Caco-2 (cell line): ENCODE measurements around the gene BABAM2. TPM values are rescaled to one million over a fixed set of nuclear protein-coding genes. Genes with fewer than 3 reads are reported as not detected.

Source experiments
- BruUV-seq: library from RNA; stranded (reverse); fragments of 400-500 nt; replicated peaks from 2 replicates; lab custom pipeline; 2021; lab: Mats Ljungman, UMichigan
- CTCF ChIA-PET: fragments of 300-600 bp; sonication (Branson Sonifier 250); formaldehyde crosslinking; loops from one replicate; lab custom pipeline; 2022; ENCODE audit warnings: antibody characterized with exemption; lab: Charles Lee
- POLR2A ChIA-PET: fragments of 300-600 bp; sonication (Branson Sonifier 250); formaldehyde crosslinking; loops from one replicate; lab custom pipeline; 2022; ENCODE audit warnings: antibody characterized with exemption; lab: Charles Lee
- DNase-seq, 2 experiments: peaks; one replicate each; pipeline versions ENCODE4 v3.0.0 to v3.0.0-alpha.2; 2020 to 2022
- H3K27me3 ChIP-seq: replicated peaks from 2 replicates; pipeline ENCODE4 v1.6.0; 2011; ENCODE audit warnings: low read length; ENCODE audit not compliant: control insufficient read depth, insufficient read depth
- H3K36me3 ChIP-seq: 2 replicates; pipeline ENCODE4 v1.5.1; 2011; ENCODE audit warnings: low read length; ENCODE audit not compliant: control insufficient read depth, insufficient read depth
- H3K4me1 ChIP-seq: fragments of 250-450 bp; sonication (Bioruptor Pico); 2 replicates; pipeline ENCODE4 v1.5.1; 2020; ENCODE audit warnings: mild to moderate bottlenecking
- H3K4me3 ChIP-seq: 2 replicates; pipeline ENCODE4 v1.5.1; 2011; ENCODE audit warnings: low read depth, mild to moderate bottlenecking, control low read depth, low read length
- H3K9me3 ChIP-seq: fragments of 250-450 bp; sonication (Bioruptor Pico); 2 replicates; pipeline ENCODE4 v1.5.1; 2020; ENCODE audit warnings: mild to moderate bottlenecking, moderate library complexity
- H3K27ac Mint-ChIP-seq: one replicate; pipeline ENCODE4 v1.8.0; 2022; ENCODE audit warnings: mixed read lengths; ENCODE audit not compliant: unreplicated experiment
- H3K27me3 Mint-ChIP-seq: one replicate; pipeline ENCODE4 v1.8.0; 2022; ENCODE audit warnings: mixed read lengths; ENCODE audit not compliant: insufficient read depth, unreplicated experiment
- H3K36me3 Mint-ChIP-seq: one replicate; pipeline ENCODE4 v1.8.0; 2022; ENCODE audit warnings: mild to moderate bottlenecking, mixed read lengths; ENCODE audit not compliant: insufficient read depth, unreplicated experiment
- H3K4me1 Mint-ChIP-seq: one replicate; pipeline ENCODE4 v1.8.0; 2022; ENCODE audit warnings: low read depth, mixed read lengths; ENCODE audit not compliant: unreplicated experiment
- H3K4me3 Mint-ChIP-seq: one replicate; pipeline ENCODE4 v1.8.0; 2022; ENCODE audit warnings: mild to moderate bottlenecking, moderate library complexity, mixed read lengths; ENCODE audit not compliant: unreplicated experiment
- H3K9me3 Mint-ChIP-seq: one replicate; pipeline ENCODE4 v1.8.0; 2022; ENCODE audit warnings: mixed read lengths; ENCODE audit not compliant: unreplicated experiment
- CTCF ChIP-seq, 2 experiments: fragments of 200-600 bp in 1 of 2; IDR thresholded peaks; 1 replicate in 1 of 2; 2 replicates in 1 of 2; pipeline versions ENCODE4 v1.5.1 to v1.8.0; 2011 to 2022; ENCODE audit warnings: antibody characterized with exemption in 1 of 2, control low read depth in 1 of 2, inconsistent platforms in 1 of 2, low read depth in 1 of 2, low read length in 1 of 2, mild to moderate bottlenecking in 1 of 2, moderate library complexity in 1 of 2; ENCODE audit not compliant: insufficient read depth in 1 of 2, severe bottlenecking in 1 of 2, unreplicated experiment in 1 of 2
- intact Hi-C: fragments of 100-400 bp; cut with micrococcal nuclease; formaldehyde crosslinking; loops from one replicate; pipeline ENCODE4 v1.10.0; 2022; ENCODE audit not compliant: unreplicated experiment
- total RNA-seq: library from RNA; stranded (reverse); gene quantifications from 2 replicates; pipeline ENCODE4 v1.2.3, GENCODE V29; 2022

The BABAM2 gene
- total RNA-seq, 1 experiment from 2014 or later: 57.3 TPM

- ChIA-PET POLR2A (no interaction called here), CTCF (interaction anchor here (0.6 kb wide), 1 partner anchor 416 kb away, joined by 4 read pairs; no protein-coding TSS in a partner anchor)
- no peaks in the 10 kb centered on the region for H3K36me3 ChIP-seq
- Mint-ChIP-seq H3K4me1 (peaks cover 7% of the 10 kb centered on the region), H3K27ac (no peak overlapping the region), H3K9me3 (peaks cover 11% of the 10 kb centered on the region), H3K27me3 (no peaks in the 10 kb centered on the region), H3K36me3 (no peaks in the 10 kb centered on the region), H3K4me3 (no peak overlapping the region)
- H3K9me3 ChIP-seq: 0 out of 2 replicates have a peak, but pooled peaks cover 8% of the 10 kb centered on the region
- no peaks in the 10 kb centered on the region for H3K4me1 ChIP-seq
- no peak for TF ChIP-seq CTCF (IDR thresholded peaks at IDR 0.05; ENCODE audit: insufficient read depth in 1 of 2, low read depth in 1 of 2, low read length in 1 of 2, severe bottlenecking in 1 of 2, unreplicated experiment in 1 of 2)
- intact Hi-C loops: no loop called here
- DNase-seq: no peak
- H3K27me3 ChIP-seq: no peaks in the 10 kb centered on the region
- no TSS peak for BruUV-seq
- no peak overlapping the region for H3K4me3 ChIP-seq
Observed at GRCh38 chr2:27871802-27872201, 18.7 kb upstream of the BABAM2 start.

DNA sequence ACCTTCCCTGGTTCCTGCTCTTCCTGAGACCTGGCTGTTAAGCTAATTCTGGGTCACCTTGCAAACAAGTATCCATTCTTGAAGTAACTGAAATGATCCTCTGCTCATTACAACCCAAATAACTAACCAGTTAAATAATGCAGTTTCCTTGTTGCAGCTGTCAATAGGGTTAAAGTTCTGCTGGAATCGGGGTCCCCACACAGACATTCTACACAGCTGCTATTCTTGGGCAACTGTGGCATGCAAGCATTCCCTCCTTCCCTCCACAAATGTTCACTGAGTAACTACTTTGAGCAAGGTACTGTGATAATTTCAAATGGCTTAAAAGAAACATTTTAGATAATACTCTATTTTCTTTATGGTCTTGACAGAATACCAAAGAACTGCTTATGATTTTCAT is 17.4 kb upstream of the BABAM2 start:
- Histone ChIP-seq H3K9me3 (0 out of 2 replicates have a peak, but pooled peaks cover 9% of the 10 kb centered on the region), H3K4me1 (no peaks in the 10 kb centered on the region), H3K4me3 (no peak overlapping the region), H3K27me3 (no peaks in the 10 kb centered on the region), H3K36me3 (no peaks in the 10 kb centered on the region)
- H3K27ac Mint-ChIP-seq: no peak overlapping the region
- TF ChIP-seq CTCF (IDR thresholded peaks at IDR 0.05; ENCODE audit: insufficient read depth in 1 of 2, low read depth in 1 of 2, low read length in 1 of 2, severe bottlenecking in 1 of 2, unreplicated experiment in 1 of 2): no peak
- peaks cover 7% of the 10 kb centered on the region for H3K4me1 Mint-ChIP-seq
- intact Hi-C loops: no loop called here
- BruUV-seq: no TSS peak
- no peak for DNase-seq
- H3K4me3 Mint-ChIP-seq: no peak overlapping the region
- POLR2A ChIA-PET: no interaction called here
- CTCF ChIA-PET: interaction anchor here (0.6 kb wide), 1 partner anchor 166 kb away, joined by 4 read pairs; no protein-coding TSS in a partner anchor
- no peaks in the 10 kb centered on the region for H3K36me3 Mint-ChIP-seq
- peaks cover 11% of the 10 kb centered on the region for H3K9me3 Mint-ChIP-seq
- no peaks in the 10 kb centered on the region for H3K27me3 Mint-ChIP-seq

GRCh38 chr2:27875089-27875881 is 15.2 kb upstream of the BABAM2 start:
- no peak overlapping the region for H3K4me3 ChIP-seq
- no peaks in the 10 kb centered on the region for H3K4me1 ChIP-seq
- DNase-seq: no peak
- no peak overlapping the region for H3K27ac Mint-ChIP-seq
- no peaks in the 10 kb centered on the region for H3K27me3 ChIP-seq
- peaks cover 7% of the 10 kb centered on the region for H3K4me1 Mint-ChIP-seq
- H3K36me3 ChIP-seq: no peaks in the 10 kb centered on the region
- POLR2A ChIA-PET: no interaction called here
- H3K9me3 ChIP-seq: 0 out of 2 replicates have a peak, but pooled peaks cover 9% of the 10 kb centered on the region
- no peak for TF ChIP-seq CTCF (IDR thresholded peaks at IDR 0.05; ENCODE audit: insufficient read depth in 1 of 2, low read depth in 1 of 2, low read length in 1 of 2, severe bottlenecking in 1 of 2, unreplicated experiment in 1 of 2)
- CTCF ChIA-PET: interaction anchor here (0.5 kb wide), 1 partner anchor 514 kb away, joined by 4 read pairs; no protein-coding TSS in a partner anchor
- no TSS peak for BruUV-seq
- H3K27me3 Mint-ChIP-seq: no peaks in the 10 kb centered on the region
- H3K36me3 Mint-ChIP-seq: no peaks in the 10 kb centered on the region
- peaks cover 23% of the 10 kb centered on the region for H3K9me3 Mint-ChIP-seq
- no peak overlapping the region for H3K4me3 Mint-ChIP-seq
- intact Hi-C loops: no loop called here
